ENCODE measurements around the gene ERO1A.
A peak's percentile ranks its signal among the peaks of the same experiment; 100 is the strongest.

The ERO1A gene

GRCh38 chr14:52716155-52716554 lies 20.8 kb upstream of the ERO1A start:
- Histone ChIP-seq H3K4me1 (ENCODE audit: insufficient read depth, low read length) (no peaks in the 10 kb centered on the region), H3K36me3 (ENCODE audit: insufficient read depth, low read length) (peaks cover 35% of the 10 kb centered on the region), H3K9me3 (ENCODE audit: control insufficient read depth, insufficient read depth, low read length) (no peaks in the 10 kb centered on the region), H3K9ac (ENCODE audit: low read depth, low read length) (no peak overlapping the region)

DNA sequence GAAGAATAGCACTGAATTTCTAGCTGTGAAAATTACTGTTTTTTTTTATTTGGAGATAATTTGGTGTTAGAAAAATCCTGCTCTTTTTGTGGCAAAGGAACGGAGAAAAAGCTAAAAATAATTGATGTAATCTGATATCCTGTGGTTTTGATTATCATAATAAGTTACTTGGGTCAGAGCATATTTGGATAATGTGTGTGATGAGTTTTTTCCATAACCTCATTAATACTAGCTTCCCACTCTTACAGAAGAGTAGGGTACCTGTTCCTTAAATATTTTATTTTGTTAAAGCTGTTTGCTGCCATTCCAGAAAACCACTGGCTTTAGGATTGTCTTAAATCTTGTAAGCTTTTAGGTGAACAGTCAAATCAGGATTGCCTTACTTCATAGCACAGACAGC lies 16.3 kb upstream of the ERO1A start:
- H3K36me3 ChIP-seq (ENCODE audit: insufficient read depth, low read length) = peaks cover 28% of the 10 kb centered on the region
- peaks cover 6% of the 10 kb centered on the region; the same call in 1 of the 2 replicates for H3K4me1 ChIP-seq (ENCODE audit: insufficient read depth, low read length)
- H3K9me3 ChIP-seq (ENCODE audit: control insufficient read depth, insufficient read depth, low read length) = no peaks in the 10 kb centered on the region; the same call in 1 of the 2 replicates
- no peak overlapping the region for H3K9ac ChIP-seq (ENCODE audit: low read depth, low read length)

DNA sequence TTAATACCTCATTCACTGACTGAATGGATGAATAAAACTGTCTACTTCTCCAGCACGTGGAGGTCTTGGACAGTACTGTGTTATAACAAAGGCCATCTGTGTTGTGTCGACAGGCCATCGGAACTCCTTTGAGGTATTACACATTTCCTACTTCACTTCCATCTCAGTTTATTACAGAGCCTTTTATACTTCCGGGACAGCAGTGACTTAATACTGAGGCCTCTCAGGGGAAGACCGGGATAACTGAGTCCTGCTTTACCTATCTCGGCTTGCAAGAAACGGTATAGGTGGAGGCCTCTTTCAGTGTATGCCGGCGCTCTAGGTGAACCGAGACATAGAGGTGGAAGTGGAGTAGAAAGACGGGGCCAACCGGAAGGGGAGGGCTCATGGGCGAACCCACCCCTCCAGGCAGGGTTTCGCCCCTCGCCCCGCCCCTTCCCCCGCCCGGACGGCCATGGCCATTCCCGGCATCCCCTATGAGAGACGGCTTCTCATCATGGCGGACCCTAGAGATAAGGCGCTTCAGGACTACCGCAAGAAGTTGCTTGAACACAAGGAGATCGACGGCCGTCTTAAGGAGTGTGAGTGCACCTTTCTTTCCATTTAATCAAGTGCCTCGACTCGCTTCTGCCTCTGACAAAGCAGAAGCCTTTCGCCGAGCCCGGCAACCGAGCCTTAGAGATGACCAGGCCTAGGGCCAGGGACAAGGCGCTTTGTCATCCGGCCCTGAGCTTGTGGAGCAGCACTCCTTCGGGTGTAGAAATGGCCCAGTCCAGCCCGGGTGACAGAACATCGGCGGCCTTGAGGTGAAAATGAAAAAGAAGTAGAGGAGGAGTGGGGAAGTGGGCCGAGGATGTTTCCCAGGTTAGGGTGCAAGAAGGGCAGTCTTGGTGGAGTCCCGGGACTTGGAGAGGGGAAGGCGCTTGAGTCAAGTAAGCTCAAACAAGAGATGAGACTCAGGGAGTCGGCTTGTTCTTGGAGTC lies 11.7 kb upstream of the ERO1A start, which contains the start of gene PSMC6:
PSMC6 (plus strand) TSS at position 477 of the 983 bp plus-strand sequence; CDS start at position 497, 20 bp downstream.
- no peaks in the 10 kb centered on the region; the same call in 1 of the 2 replicates for H3K9me3 ChIP-seq (ENCODE audit: control insufficient read depth, insufficient read depth, low read length)
- H3K36me3 ChIP-seq (ENCODE audit: insufficient read depth, low read length) = peaks cover 10% of the 10 kb centered on the region
- peak within 1 kb of the TSS; percentile 98 for H3K9ac ChIP-seq (ENCODE audit: low read depth, low read length)
- H3K4me1 ChIP-seq (ENCODE audit: insufficient read depth, low read length) = peaks cover 6% of the 10 kb centered on the region; the same call in 1 of the 2 replicates

DNA sequence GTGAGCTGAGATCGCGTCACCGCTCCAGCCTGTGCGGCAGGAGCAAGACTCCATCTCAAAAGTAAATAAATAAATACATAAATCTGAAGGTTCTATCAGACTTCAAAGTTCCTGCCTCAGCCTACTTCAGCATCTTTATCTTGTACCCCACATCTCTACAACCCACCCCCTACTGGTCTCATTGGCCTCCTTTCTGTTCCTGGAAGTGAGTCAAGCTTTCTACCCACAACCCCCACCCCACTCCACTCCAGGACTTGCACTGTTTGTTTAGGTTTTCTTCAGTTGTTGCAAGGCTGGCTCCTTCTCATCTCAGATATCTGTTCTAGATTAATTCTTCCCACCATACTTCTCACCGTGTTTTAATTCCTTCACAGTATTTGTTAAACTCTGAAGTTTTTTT lies 10.9 kb upstream of the ERO1A start:
- Histone ChIP-seq H3K9ac (ENCODE audit: low read depth, low read length) (peak overlapping the region; percentile 98), H3K4me1 (ENCODE audit: insufficient read depth, low read length) (peaks cover 6% of the 10 kb centered on the region; the same call in 1 of the 2 replicates), H3K36me3 (ENCODE audit: insufficient read depth, low read length) (peaks cover 6% of the 10 kb centered on the region; the same call in 1 of the 2 replicates), H3K9me3 (ENCODE audit: control insufficient read depth, insufficient read depth, low read length) (no peaks in the 10 kb centered on the region; the same call in 1 of the 2 replicates)

GRCh38 chr14:52703664-52704063 lies 8.3 kb upstream of the ERO1A start:
- H3K4me1 ChIP-seq (ENCODE audit: insufficient read depth, low read length) = peaks cover 6% of the 10 kb centered on the region; the same call in 1 of the 2 replicates
- H3K9me3 ChIP-seq (ENCODE audit: control insufficient read depth, insufficient read depth, low read length) = no peaks in the 10 kb centered on the region; the same call in 1 of the 2 replicates
- no peak overlapping the region for H3K9ac ChIP-seq (ENCODE audit: low read depth, low read length)

DNA sequence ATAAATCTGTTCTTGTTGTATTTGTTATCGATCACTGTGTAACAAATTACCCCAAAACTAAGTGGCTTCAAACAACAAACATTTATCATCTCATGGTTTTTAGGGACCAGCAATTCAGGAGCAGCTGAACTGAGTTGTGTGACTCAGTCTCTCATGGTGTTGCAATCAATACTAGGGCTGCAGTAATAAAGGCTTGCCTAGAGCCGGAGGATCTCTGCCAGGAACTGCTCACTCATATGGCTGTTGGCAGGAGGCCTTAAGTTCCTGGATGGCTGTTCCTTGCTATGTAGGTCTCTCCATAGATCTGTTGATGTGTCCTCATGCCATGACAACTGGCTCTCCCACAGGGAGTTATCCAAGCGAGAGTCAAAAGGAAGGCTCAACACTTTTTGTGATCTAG lies 7.9 kb upstream of the ERO1A start:
- peaks cover 2% of the 10 kb centered on the region; the same call in 1 of the 2 replicates for H3K4me1 ChIP-seq (ENCODE audit: insufficient read depth, low read length)
- no peaks in the 10 kb centered on the region; the same call in 1 of the 2 replicates for H3K9me3 ChIP-seq (ENCODE audit: control insufficient read depth, insufficient read depth, low read length)
- no peaks in the 10 kb centered on the region for H3K36me3 ChIP-seq (ENCODE audit: insufficient read depth, low read length)
- no peak overlapping the region for H3K9ac ChIP-seq (ENCODE audit: low read depth, low read length)

More at GRCh38 chr14:52703664-52704063, 8.3 kb upstream of the ERO1A start:
- no peaks in the 10 kb centered on the region for H3K36me3 ChIP-seq (ENCODE audit: insufficient read depth, low read length)

DNA sequence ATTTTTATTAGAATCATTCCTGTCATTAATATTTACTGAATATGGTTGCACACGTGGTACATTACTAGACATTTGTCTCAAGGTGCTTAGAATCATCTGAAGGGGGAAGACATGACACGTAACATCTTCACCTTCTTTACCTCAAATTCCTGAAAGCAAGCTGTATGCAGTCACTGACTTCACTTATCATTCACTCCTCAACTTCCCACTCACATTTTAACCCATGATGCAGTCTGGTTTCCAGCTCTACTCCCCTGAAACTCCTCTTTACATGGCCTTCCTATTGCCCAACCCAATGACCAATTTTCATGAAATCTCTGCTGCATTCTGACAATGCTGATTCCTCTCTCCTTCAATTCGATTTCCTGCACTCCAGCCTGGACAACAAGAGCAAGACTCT lies 5.9 kb upstream of the ERO1A start:
- no peak overlapping the region for H3K9ac ChIP-seq (ENCODE audit: low read depth, low read length)
- no peaks in the 10 kb centered on the region for H3K36me3 ChIP-seq (ENCODE audit: insufficient read depth, low read length)
- H3K4me1 ChIP-seq (ENCODE audit: insufficient read depth, low read length) = no peaks in the 10 kb centered on the region
- no peaks in the 10 kb centered on the region for H3K9me3 ChIP-seq (ENCODE audit: control insufficient read depth, insufficient read depth, low read length)

- Histone ChIP-seq H3K9me3 (ENCODE audit: control insufficient read depth, insufficient read depth, low read length) (no peaks in the 10 kb centered on the region), H3K36me3 (ENCODE audit: insufficient read depth, low read length) (no peaks in the 10 kb centered on the region), H3K9ac (ENCODE audit: low read depth, low read length) (no peak overlapping the region), H3K4me1 (ENCODE audit: insufficient read depth, low read length) (no peaks in the 10 kb centered on the region)
These were observed 5.4 kb upstream of the ERO1A start for GRCh38 chr14:52700701-52701172.

DNA sequence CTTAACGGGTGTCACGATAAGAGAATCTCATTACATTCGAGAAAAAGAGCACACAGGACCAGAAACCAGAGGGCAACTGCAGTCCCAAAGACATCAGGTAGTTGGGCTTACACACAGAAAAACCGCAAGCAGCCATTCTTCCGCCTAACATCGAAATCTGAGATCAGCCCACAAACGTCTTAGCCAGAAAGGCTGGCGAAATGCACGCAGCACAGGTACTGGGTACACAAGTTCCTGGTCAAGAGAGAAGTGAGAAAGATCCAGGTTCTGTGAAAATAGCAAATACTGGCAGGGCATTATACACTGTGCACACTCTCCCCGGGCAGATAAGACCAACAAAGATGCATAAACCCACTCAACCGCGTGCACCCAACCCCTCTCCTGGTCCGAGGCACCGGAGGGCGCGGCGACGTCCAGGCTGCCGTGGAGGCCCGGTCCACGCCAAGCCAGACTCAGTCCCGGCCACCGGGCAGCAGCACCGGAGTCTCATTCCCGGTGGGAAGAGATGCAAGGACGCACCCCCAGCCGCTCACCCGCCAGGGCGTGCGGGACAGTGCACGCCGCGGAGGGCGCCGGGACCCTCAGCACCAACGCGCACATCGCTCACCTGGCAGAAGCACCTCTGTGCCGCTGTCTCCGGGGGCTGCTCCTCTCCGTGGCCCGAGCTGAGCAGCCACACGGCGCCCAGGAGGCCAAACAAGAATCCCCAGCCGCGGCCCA lies 437 bp downstream of the ERO1A start:
- Histone ChIP-seq H3K9me3 (ENCODE audit: control insufficient read depth, insufficient read depth, low read length) (no peaks in the 10 kb centered on the region), H3K4me1 (ENCODE audit: insufficient read depth, low read length) (peaks cover 4% of the 10 kb centered on the region), H3K9ac (ENCODE audit: low read depth, low read length) (peak overlapping the region; percentile 68), H3K36me3 (ENCODE audit: insufficient read depth, low read length) (no peaks in the 10 kb centered on the region)

DNA sequence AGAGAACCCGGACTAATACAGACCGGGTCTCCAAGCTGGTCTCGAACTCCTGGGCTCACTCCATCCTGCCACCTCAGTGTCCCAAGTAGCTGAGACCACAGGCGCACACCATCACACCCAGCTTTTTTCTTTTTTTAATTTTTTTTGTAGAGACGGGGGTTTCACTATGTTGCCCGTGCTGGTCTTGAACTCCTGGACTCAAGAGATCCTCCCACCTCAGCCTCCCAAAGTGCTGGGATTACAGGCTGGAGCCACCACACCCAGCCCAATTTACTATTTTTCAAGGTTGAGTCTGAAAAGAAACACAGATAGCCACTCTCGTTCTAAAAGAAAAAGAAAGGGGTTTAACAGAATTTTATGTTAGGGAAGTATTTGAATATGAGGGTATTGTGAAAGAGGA lies 1.8 kb downstream of the ERO1A start:
- Histone ChIP-seq H3K4me1 (ENCODE audit: insufficient read depth, low read length) (peaks cover 4% of the 10 kb centered on the region), H3K36me3 (ENCODE audit: insufficient read depth, low read length) (no peaks in the 10 kb centered on the region), H3K9ac (ENCODE audit: low read depth, low read length) (no peak overlapping the region), H3K9me3 (ENCODE audit: control insufficient read depth, insufficient read depth, low read length) (no peaks in the 10 kb centered on the region)

DNA sequence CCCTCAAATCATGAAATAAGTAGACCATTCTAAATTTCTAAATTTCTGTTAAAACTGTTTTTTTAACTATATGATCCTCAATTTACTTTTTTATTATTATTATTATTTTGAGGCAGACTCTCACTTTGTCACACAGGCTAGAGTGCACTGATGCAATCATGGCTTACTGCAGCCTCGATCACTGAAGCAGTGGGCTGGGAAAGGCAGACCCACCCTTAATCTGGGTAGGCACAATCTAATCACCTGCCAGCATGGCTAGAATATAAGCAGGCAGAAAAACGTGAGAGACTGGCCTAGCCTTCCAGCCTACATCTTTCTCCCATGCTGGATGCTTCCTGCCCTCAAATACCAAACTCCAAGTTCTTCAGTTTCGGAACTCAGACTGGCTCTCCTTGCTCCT lies 2.3 kb downstream of the ERO1A start:
- Histone ChIP-seq H3K36me3 (ENCODE audit: insufficient read depth, low read length) (no peaks in the 10 kb centered on the region), H3K9me3 (ENCODE audit: control insufficient read depth, insufficient read depth, low read length) (no peaks in the 10 kb centered on the region), H3K4me1 (ENCODE audit: insufficient read depth, low read length) (peaks cover 4% of the 10 kb centered on the region), H3K9ac (ENCODE audit: low read depth, low read length) (no peak overlapping the region)

DNA sequence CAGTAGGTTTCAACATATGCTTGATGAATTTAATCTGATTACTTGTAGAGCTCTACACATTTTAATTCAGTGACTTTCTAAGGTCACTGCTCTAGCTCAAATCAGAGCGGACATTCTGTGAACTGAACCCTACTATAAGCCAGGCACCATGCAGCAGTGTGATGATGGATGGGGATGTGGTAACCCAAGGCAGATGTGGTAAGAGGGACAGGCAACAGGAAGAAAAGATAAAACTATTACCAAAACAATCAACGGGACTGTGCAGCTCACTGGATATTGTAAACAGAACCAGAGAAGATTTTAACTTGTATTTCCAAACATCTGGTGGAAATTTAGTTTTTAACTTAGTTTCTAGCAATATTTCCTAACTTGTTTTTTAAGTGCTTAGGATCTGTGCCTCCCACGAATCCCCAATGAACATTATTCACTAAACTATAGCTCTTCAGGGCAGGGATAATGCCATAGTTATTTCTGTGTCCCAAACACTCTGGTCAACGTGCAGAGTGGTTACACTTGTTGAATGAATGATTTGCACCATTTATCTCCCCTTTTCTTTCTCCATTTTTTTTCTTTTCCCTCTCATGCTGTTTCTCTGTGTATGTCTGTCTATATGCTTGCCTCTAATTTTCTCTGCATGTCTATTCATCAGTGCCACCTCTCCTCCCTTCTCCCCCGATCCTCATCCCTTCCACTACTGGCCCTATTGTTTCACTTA lies 3.0 kb downstream of the ERO1A start:
- Histone ChIP-seq H3K36me3 (ENCODE audit: insufficient read depth, low read length) (no peaks in the 10 kb centered on the region), H3K9me3 (ENCODE audit: control insufficient read depth, insufficient read depth, low read length) (no peaks in the 10 kb centered on the region), H3K4me1 (ENCODE audit: insufficient read depth, low read length) (peaks cover 4% of the 10 kb centered on the region), H3K9ac (ENCODE audit: low read depth, low read length) (no peak overlapping the region)

GRCh38 chr14:52690983-52691760 lies 4.2 kb downstream of the ERO1A start:
- H3K4me1 ChIP-seq (ENCODE audit: insufficient read depth, low read length) = peaks cover 9% of the 10 kb centered on the region
- H3K36me3 ChIP-seq (ENCODE audit: insufficient read depth, low read length) = no peaks in the 10 kb centered on the region
- H3K9ac ChIP-seq (ENCODE audit: low read depth, low read length) = no peak overlapping the region
- no peaks in the 10 kb centered on the region for H3K9me3 ChIP-seq (ENCODE audit: control insufficient read depth, insufficient read depth, low read length)
